Eye (tissue), 1 donor: ENCODE measurements around the gene WDR86.
A peak's percentile ranks its signal among the peaks of the same experiment; 100 is the strongest.

Experiments used
- DNase-seq: peaks from one replicate; pipeline ENCODE4 v3.0.0-alpha.2; 2015

Gene WDR86

DNA sequence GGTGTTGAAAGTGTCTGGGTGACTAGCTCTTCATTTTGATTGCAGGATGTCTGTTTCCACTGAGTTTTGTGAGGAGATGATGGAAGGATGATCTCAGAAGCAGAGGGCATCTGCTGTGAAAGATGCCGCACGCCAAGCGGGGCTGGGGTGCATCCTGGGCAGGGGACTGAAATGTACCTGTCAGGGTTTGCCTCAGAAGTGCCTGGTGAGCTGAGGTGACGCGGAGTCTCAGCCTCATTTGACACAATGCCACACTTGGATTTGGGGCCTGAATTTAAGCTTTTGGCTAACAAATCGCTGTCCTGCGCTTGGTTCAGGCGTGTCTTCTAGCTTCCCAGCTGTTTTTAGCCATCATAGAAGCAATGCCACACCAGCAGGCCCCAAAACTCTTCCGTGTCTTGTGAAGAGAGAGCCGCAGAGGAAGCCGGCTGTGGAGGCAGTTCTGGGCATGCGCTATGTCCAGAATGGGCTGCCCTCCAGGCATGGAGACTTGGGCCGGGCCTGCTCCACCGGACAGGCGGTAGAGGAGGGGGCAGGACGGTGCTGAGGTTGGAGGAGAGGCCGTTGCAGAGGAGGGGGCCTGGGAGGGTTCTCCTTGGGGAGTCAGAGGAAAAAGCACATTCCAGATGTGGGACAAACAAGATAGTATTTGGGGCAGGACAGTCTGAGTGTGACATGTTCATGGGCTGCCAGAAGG is 31.2 kb downstream of the WDR86 start:
- no peak for DNase-seq

DNA sequence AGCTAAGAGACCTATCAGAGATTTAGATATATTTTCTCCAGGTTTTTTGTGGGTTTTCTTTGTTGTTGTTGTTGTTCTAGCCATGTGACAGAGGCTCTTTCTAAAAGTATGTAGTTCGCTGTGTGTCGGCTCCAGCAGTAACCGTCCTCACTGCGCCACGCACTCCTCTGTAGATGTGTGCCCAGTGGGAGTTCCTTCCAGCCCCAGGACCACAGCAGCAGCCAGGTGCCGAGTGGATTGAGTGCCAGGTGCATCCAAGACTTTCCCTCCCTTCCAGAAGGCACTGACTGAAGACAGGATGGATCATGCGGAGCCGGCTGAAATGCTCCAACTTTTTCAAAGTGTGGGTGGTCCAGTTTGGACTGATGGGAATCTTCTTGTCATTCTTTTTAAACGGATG is 31.8 kb downstream of the WDR86 start:
- DNase-seq = no peak

DNA sequence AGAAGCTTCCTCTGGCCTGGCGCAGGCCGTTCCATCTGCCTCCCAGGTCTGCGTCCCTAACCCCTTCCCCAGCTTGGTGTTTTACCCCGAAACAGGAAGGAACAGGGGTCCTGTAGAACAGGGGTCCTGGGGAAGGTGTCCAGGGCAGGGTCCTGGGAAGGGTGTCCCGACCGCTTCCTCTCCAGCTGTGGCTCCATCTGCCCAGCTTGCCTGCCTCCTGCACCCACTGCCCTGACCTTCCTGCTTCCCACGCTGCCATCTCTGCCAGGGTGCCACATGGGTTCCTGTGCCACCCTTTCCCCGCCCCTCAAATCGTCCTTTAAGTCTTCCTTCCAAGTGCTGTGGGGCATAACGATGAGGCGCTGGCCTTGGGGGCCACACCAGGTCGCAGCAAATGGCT is 32.4 kb downstream of the WDR86 start:
- DNase-seq = no peak

DNA sequence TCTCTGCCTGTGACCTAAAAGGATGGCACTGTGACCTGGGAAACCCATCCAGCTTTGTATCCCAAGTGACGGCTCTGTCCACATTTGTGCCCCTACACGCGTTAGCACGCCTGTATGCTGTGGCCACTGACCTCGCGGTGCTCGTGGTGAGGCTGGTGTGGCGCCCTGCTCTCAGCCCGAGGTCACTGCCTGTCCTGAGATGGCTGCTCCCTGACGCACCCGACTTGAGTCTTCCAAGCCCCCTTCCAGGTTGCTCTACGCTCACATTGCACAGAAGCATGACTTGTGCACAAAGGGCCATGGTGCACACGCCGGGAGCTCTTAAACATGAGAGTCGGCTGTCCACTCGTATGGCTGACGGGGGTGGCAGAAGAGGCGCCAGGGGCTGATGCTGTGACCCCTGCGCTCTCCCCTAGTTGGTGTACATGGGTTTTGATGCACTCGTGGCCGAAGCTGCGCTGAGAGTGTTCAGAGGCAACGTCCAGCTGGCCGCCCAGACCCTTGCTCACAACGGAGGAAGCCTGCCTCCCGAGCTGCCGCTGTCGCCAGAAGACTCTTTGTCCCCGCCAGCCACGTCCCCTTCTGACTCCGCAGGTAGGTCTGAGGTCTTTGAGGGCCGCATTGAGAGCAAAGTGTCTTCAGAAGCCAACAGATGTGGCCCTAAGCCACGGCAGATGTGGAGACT is 33.5 kb downstream of the WDR86 start:
- DNase-seq = no peak

DNA sequence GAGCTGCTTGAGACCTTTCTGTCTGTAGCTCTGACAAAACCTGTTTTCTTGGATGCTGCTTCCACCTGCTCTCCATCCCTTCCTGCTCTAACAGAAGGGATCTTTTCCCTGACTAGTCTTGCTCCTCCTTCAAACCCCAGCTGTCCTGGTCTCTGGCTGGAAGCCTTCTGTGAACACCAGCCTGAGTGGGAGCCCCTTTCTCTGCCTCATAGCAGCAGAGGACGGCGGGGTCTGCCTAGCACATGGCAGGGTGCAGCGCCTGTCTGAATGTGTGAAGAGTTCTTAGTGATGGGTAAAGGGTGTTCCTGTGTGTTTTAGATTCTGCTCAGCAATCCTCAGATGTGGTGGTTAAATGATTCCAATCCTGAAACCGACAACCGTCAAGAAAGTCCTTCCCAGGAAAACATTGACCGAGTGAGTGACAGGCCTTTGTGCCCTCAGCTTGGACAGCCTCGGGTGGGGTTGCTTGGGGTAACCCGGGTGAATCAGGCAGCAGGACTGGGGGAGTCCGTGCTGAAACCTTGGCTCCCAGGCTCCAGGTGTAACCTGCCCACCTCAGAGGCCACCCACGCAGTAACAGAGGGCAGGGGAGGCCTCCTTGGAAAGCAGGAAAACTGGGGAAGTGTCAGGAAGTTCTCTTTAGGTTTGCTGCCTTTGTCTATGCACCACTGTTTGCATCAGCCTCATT is 34.2 kb downstream of the WDR86 start:
- DNase-seq = no peak

DNA sequence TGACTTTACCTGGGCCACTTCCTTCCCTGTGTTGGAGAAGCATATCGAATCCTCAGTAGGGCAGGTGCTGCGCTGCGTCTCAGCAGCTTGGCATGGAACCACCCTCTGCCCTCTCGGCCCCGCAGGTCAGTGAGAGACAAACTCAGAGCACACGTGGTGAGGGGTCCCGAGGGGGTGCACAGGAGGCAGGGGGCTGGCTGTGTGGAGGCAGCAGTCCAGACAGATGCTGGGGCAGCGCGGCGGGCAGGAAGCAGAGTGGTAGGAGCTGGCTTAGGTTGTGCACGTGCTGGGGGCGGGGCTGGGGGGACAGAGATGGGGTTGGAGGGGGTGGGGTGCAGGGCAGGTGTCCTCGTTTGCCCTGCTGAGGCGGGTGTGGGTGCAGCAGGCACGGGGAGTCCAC is 35.1 kb downstream of the WDR86 start:
- no peak for DNase-seq

DNA sequence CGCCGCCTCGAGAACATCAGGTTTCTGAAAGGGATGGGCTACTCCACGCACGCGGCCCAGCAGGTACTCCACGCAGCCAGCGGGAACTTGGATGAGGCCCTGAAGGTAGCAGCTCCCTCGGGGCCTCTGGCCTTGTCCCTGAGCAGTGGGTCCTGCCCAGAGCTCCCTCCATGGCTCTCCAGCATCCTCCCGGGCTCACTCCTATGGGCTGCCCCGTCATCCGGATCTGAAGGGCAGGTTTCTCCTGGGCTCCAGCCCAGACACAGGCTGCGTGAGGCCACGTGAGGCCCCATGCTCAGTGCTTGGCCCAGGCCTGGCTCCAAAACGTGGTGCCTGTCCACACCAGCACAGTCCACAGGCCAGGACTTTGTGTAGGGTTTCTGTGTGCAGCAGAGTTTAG is 35.7 kb downstream of the WDR86 start:
- no peak for DNase-seq

DNA sequence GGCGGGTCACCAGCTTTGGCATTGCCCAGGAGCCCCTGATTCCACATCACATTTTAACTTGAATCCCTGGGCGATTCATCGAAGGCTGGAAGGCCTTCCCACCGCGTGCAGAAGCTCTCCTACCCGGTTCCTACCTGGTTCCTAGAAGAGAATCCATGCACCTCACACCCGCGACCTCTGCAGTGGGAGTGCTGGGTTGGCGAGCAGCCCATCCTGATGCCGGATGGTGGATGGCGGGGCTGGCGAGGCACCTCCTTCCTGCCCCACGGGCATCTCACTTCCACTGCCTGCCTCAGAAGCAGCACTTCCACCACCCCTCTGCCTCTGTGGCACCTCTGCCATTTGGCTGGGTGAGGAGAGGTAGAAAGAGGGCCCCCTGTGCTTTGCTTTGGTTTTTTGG is 36.2 kb downstream of the WDR86 start:
- DNase-seq = no peak

DNA sequence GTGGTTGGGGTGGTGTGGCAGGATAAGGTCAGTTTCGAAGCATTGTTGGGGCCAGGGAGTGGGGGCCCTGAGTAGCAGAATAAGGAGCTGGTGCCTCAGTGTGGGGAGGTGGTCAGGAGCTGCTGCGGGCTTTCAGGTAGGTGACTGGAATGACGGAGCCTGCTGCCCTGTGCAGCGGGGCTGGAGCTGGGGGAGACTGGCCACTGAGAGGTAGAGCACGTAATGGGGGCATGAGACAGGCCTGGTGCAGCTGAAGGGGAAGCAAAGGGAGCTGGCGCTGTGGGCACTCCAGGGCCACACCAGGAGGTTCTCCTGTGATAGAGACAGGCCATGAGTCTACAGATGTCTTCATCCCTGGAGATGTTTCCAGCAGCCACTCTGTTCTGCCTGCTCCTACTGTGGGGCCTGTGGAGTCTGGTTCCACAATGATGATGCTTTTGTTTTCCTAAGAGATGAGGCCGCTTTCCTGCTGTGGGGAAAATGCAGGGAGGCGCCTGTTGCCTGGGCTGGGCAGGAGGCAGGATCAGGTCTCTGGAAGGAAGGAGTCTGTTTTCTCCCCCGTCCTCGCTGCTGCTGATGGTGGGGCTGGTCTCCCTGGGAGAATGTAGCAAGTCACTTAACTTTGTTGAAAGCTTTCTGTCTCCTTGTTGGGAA is 37.1 kb downstream of the WDR86 start:
- no peak for DNase-seq

DNA sequence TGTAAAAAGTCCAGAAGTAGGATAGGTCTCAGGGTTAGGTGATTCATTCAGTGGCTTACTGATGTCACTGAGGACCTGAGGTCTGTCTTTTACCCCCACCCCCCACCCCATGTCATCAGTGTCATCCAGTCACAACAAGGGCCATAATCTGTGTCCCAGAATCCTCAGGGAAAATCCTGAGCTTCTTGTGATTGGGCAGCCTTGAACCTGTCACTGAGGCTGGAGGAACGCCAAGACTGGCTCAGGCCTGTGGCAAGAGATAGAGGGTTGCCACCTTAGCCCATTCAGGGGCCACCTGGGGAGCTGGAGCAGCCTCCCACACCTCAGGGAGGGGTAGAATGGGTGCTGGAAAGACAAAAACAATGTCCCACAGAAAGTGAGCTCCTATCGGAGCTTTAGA is 38.6 kb downstream of the WDR86 start:
- no peak for DNase-seq

DNA sequence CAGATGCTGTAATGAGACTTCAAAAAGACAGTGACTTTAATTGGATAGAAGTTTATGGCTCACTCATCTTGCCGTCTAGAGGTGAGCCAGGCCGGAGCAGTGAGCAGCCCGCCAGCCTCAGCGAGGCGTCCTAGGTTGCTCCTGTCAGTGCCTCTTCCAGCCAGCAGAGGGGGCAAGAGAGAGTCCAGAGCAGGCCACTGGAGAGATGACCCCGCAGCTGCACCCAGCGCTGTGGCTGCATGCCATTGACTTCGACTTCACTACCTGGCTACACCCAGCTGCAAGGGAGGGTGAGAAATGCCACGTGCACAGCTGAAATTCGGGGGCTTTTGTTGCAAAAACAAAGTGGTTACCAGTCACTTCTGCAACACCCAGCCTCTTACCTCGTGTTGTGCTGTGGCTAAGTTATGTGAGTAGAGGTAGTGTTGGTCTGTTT is 41.7 kb downstream of the WDR86 start:
- DNase-seq = peak; percentile 94

DNA sequence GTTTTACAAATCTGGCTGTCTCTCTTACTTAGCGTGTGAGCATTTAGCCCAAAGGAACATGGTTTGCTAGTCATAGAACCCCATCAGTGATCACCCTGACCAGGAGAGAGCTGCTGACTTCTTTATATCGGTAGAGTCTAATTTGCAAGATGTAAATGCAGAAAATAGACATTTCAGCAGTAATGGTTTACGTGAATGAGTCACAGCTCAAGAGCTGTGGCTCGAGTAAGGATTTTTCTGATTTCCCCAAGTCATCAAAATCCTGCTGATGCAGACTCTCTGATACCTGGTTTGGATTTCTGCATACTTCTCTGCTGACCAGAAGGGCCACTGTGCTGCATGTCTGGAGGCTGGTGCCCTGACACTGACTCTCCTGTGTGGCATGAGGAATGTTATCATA is 42.6 kb downstream of the WDR86 start:
- DNase-seq = no peak

DNA sequence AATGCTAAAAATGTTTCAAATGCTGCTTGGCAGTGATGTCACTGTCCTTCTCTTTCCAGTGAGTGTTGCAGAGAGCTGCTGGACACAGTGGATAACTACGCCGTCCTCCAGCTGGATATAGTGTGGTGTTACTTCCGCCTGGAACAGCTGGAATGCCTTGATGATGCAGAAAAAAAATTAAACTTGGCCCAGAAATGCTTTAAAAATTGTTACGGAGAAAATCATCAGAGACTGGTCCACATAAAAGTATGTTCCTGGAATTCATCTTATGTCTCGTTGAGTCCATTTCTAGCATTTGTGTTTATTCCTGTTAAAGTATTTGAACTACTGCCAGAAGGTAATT is 43.0 kb downstream of the WDR86 start:
- peak; percentile 37 for DNase-seq

DNA sequence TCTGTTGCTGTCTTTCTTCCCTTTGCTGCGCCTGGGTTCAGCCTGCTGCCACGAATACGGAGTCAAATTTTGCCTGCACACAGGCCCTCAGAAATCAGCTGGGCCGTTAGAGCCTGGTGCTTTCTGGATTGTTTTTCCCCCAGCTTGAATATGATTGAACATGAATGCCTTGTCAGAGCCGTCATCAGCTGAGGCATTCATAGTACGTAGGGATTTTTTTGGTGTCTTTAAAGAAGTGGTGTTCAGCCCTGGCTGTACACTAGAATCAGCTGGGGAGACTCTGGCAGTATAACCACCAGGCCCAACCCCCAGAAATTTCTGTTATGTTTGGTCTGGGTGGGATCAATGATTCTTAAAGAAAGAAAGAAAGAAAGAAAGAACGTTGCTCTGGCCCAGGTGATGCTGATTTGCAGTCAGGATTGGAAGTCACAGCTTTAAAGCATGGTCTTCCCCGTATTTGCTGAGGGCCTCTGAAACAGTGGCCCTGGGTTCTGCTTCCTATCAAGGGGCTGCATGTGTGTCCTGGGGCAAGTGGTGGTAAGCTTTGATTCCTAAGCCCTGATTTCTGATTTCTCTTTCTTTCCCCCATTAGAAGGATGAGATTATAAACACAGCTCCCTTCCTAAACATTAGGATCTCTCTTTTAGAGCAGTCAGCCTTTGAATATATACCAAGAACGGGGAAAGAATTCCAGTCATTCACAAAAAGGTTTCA is 43.5 kb downstream of the WDR86 start:
- DNase-seq = no peak

DNA sequence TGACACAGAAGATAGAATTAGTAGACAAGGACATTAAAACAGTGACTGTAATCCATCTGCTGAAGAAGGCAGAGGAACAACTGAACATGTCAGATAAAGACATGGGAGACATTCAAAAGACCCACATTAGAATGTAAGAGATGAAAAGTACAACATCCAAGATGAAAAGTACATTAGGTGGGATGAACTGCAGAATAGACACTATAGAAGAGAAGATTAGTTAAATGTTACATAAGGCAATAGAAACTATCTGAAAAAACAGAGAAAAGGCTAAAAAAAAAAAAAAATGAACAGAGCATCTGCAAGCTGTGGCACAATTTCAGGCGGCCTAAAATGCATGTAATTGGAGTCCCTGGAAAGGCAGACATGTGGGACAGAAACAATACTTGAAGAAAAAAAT is 46.7 kb downstream of the WDR86 start:
- no peak for DNase-seq

DNA sequence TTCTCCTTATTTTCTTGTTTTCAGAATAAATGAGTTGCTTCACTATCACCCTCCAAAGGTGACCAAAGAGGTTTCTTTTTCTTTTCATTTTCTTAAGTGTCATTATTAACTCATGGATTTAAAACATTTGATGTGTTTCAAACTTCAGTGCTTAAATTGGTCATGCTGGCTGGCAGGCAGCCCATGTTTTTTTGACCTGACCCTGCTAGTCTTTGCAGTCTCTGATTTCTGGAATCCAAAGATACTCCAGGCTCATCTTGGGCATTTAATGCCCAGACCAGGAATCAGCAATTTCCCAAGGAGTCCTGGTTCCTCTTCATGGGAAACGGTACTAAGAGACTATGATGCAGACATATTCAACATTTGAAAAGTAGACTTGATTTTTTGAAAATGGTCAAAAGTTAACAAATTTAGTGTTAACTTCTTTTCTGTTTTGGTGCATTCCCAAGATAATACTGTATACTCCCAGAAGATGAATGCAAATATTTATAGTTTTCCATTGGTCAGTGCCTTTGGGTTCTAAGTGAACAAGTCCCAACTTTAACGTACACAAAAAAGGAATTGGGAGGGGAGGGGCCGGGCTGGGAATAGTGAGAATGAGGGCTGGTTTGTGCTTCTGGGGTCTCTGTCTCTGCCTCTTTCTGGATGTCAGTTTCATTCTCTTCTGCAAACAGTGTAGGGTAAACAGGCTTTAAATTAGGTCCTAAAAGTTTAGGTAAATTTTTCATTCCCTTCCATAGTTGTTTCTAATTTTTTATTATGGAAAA is 48.5 kb downstream of the WDR86 start:
- no peak for DNase-seq

DNA sequence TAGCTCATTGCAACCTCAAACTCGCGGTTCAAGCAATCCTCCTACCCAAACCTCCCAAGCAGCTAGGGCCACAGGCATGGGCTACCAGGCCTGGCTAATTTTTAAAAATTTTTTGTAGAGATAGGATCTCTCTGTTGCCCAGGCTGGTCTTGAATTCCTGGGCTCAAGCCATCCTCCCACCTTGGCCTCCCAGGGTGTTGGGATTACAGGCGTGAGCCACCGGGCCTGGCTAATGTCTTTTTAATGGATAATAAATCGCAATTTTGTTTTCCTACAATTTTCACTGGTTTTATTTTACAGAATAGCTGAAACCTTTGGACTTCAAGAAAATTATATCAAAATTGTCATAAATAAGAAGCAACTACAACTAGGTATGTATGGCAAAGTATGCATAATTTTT is 57.3 kb downstream of the WDR86 start:
- no peak for DNase-seq

DNA sequence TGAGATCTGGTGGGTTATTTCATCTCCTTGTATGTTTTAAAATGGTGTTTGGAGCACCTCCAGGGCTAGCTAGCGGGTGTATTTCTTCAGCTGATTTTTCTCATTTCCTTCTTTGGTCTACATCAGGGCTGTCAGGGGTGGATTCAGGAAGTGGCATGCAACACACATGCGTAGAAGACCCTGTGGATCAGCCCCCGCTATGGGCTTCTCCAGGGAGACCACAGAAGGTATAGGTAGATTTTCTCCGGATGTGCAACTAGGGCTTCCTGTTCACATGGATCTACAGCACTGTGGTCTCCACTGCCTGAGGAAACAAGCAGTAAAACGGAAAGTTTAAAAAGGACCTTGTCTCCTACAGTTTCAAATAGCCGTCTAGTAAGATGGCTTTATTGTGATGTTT is 57.9 kb downstream of the WDR86 start:
- no peak for DNase-seq

DNA sequence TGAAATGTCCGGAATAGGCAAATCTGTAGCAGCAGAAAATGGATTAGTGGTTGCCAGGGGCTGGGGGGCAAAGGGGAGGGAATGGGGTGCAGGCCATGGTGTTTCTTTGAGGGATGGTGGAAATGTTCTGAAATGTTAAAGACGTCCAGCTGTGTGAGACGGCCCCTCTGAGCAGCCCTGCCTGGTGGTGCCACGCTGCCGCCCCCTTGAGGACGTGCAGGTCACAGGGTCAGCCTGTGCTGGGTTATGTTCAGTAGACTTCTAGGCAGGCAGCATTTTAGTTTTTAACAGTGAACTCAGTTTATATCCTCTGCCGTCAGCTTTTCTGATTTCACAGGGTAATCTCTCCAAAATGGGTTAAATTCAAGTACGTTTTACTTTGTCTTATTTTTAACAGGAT is 58.8 kb downstream of the WDR86 start:
- DNase-seq = no peak

DNA sequence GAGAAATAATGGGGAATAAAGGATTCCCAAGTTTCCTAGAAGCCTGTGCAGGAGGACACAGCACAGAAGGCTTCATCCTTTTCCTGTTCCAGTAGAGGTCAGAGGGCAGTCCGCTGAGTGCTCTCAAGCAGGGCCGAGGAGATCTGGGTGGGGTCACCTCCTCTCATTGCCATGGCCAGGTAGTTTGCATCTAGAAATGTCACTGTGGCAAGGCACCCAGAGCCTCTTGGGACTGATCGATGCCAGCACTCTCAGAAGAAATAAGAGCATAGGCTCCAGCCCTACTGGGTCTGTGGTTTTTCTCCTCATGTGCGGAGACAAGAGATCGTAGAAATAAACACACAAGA is 60.4 kb downstream of the WDR86 start:
- DNase-seq = no peak

DNA sequence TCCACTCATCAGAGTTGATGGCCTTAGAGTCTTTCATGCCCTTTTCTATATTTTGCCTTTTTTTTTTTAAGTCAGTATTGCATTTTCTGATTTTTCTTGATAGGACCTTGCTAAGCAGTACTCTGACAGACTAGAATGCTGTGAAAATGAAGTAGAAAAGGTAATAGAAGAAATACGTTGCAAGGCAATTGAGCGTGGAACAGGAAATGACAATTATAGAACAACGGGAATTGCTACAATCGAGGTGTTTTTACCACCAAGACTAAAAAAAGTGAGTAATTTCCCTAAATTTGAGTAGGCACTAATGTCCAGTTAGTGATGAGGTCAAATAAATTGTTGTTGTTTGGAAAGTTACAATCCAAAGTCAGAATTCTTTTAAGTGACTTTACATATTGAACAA is 60.9 kb downstream of the WDR86 start:
- no peak for DNase-seq

DNA sequence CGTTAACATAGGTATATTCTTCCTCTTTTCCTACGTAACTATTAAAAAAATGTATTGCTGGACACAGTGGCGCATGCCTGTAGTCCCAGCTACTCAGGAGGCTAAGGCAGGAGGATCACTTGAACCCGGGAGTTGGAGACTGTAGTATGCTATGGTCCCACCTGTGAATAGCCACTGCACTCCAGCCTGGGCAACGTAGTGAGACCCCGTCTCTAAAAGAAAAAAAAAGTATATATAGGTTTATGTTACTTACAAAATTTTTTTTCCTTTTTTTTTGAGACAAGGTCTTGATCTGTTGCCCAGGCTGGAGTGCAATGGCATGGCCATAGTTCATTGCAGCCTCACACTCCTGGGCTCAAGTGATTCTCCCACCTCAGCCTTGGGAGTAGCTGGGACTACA is 62.6 kb downstream of the WDR86 start:
- no peak for DNase-seq

DNA sequence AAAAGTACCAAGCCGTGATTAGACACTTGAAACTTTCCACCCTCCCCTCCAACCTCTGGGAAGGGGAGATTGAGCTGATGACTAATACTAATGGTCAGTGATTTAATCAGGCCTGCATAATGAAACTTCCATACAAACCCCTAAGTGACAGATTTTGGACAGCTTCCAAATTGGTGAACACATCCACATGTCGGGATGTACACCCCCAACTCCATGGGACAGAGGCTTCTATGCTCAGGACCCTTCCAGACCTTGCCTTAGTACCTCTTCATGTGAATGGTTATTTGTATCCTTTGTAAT is 63.4 kb downstream of the WDR86 start:
- no peak for DNase-seq
